Activated CD4-positive, alpha-beta T cell treated with anti-CD3 and anti-CD28 coated beads, Interleukin-2, amount 50 U/mL, for 48 hours (primary cell): ENCODE results near the gene CYP26A1.

Source experiments
- DNase-seq, 2 experiments: peaks; one replicate each; pipeline ENCODE4 v3.0.0-alpha.2; 2020

Gene CYP26A1

DNA sequence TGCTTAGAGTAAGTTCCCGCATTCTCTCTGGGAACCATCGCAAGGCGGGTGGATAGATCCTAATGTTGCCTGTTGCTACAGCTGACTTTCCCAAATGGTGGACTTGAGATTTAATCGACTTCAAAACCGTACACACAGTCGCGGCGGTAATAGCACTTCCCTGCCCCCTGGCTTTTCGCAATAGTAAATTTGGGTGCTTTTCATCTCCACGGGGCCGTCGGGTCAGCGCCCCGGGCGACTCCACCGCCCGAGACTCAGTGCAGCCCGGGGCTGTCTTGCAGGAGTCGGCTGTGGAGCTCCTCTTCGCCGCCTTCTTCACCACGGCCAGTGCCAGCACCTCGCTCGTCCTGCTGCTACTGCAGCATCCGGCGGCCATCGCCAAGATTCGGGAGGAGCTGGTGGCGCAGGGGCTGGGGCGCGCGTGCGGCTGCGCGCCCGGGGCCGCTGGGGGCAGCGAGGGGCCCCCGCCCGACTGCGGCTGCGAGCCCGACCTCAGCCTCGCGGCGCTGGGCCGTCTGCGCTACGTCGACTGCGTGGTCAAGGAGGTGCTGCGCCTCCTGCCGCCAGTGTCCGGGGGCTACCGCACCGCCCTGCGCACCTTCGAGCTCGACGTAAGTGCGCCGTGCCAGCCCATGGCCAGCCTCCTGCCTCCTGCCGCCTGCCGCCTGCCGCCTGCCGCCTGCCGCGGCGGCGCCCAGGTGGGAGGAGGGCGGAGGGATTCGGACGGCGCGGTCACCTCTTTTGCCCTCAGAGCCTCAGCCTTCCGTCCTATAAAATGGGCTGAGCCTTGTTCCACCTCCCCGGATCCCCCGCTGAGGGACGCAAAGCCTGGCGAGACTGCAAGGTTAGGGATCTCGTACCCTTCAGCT, 7.8 kb upstream of the CYP26A1 start:
- DNase-seq = no peak

DNA sequence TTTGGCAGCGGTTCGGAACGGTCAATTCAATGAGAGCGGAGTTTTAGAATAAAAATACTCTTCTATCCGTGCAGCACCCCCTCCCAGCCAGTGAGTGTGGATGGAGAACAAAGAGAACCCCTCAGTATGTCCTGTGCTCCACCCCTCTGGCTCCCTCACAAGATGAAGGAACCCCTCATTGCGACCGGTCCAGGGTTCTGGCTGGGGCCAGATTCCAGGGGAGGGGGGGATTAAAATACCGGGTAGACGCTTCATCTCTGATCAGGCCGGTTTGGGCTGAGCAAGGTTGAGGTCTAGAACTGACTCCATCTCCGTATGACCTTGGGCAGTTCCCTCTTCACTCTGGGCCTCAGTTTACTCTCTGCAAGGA, 7.2 kb upstream of the CYP26A1 start:
- DNase-seq = no peak

DNA sequence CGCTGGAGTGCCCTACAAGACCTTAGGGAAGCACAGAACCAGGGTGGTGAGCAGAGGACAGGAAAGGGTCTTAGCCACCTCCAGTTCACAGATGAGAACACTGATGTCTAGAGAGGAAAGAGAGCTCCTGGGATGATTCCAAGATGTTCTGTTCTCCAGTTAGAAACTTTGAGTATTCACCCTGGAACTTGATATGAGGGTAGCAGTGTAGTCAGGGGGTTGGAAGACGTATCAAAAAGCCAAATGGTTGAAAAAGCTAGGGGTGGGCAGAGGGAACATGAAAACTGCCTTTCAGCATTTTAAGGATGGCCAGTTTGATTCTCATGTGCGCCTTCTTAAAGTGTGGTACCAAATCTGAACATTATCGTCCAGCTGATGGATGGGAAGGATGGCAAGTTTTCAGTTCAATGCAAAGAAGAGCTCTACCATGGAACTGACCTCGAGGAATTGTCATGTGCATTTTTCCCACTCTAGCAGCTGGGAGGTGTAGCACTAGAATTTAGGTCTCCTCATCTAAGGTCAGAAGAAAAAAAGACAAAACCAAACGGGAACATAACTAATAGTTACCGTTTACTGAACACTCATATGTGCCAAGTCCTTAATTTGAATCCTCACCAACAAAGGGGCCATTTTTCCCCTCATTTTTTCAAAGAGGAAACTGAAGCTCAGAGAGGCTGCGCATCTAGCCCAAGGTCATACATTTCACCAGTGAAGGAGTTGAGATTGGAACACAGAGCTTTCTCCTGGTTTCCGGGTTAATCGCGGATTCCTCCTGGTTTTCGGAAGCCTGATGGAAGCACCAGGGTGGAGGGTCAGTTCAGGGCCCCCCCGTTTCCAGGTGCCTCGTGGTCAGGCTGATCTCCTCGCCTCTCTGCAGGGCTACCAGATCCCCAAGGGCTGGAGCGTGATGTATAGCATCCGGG, 6.0 kb upstream of the CYP26A1 start:
- DNase-seq = no peak

DNA sequence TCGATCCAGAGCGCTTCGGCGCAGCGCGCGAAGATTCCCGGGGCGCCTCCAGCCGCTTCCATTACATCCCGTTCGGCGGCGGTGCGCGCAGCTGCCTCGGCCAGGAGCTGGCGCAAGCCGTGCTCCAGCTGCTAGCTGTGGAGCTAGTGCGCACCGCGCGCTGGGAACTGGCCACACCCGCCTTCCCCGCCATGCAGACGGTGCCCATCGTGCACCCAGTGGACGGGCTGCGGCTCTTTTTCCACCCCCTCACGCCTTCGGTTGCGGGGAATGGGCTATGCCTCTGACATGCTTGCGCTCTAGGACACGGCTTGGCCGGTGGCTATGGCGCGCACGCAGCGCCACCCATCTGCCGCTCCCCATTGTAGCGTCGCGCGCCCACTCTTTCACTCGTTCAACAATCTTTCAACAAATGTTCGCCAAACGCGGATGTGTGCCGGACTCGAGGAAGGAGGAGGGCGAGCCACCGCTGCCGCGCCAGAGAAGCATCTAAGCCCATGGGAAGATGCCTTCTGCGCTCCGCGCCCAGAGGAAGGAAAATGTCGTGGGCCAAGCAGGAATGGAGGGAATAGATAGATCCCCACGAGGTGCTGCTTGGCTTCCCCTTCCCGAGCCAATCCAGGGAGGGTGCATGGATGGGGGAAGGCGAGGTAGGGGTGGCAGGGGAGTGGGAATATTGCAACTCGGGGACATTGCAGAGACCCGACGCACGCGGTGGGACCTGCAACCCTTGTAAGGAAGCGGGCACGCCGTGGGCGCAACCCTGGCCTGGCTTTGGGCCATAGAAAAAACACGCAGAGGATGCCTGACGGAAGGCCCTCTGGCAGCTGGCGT, 5.1 kb upstream of the CYP26A1 start:
- no peak for DNase-seq

DNA sequence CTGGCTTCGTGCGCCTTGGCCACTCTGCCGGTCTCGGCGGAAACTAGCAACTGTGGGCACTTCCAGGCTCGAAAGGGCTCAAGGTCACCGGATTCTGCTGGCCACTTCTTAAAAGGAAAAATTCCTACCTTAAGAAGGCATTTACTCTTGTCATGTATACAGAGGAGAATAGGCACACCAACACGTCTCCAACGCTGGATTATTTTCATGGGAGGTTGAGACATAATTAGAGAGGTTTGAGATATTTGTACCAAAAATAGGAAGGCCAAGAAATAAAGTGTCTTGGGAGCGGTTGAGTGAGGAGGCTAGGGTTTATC, 4.5 kb upstream of the CYP26A1 start:
- no peak for DNase-seq

DNA sequence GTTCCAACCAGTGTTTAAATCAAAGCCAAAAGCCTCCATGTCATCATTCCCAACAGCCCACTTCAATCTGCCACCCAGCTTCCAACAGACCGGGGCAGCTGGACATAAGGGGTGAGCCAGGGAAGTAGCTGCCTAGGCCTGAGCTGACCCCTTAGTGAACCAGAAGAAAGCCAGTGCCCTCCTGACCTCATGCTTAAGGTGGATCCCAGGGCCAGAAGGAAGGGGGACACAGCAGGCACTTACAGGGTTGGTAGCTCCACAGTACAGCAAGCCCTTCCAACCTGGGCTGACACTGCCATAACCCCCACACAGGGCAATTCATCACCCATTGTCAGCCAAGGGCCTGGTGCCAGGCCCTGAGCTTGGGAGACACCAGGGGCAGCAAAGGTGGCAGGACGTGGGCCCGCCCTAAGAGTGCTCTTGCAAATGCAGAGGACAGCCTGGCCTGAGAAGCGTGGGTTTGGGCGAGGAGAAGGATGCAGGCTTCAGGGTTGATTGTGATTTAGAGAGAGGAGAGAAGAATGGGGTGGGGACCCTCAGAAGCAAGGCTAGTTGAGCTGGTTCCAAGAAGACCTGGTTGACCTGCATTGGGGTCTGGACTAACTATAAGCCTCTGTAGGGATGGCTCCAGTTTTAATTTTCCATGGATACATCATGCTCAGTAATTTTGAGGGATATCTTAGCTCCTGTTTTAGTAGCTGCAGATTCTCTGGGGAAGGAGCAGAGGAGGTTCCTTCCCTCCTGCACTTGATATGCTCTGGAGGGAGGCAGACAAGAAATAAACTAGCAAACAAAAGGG, 3.1 kb upstream of the CYP26A1 start:
- no peak for DNase-seq

DNA sequence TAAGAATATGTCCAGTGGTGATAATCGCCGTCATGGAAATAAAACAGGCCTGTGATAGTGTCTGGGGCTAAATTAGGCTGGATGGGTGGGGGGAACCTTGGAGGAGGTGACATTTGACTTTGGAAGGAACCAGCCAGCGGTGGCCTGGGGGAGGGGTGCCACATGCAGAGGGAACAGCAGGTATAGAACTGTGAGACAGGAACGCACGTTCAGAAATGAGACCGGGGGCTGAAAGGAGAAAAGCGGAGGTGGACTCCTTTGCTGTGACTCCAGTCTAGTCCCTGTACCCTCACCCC, 2.6 kb upstream of the CYP26A1 start:
- no peak for DNase-seq

DNA sequence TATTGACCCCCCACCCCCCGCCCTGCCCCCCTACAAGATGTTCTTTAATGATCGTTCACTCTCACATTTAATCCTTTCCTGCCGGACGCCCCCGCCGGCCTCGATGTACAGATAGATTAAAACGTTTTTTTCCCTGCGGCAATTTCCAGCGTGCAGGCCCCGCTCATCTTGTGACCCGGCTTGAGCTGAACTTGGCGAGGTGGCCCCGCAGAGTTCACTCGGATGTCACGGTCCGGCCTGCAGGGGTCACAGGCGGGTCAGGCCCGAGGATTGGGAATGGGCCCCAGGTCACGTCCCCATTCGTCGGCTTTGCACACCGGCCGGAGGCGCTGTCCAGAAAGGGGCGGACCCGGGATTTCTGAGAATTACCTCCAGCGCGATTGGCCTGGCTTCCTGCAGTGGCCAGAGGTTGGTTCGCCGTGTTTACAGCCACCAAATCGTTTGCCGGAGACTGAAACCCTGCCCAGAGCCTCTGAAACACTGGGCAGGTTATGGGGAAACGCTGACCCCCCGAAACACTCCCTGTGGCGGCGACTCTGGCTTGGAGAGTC, 1.9 kb upstream of the CYP26A1 start:
- no peak for DNase-seq

DNA sequence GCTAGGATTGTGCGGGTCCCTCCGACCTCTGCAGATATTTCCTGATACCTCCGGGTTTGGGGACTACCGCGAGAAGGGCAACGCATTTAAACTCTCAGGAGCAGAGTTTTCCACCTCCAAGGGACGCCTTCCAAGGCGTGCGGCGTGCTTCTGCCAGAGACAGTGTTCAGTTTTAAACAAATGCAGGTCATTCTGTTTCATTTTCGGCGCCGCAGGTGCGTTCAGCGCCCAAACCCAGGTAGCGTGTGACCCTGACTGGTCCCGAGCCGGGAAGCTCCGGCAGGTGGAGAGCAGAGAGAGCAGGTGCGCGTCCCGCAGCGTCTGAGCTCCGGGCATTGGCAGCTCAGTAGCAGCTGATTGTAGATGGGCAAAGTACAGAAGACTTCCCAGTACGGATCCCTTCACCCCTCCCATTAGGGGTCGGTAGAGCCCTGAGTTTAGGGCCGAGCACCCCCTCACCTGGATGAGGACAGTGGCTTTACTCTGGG, 1.4 kb upstream of the CYP26A1 start:
- no peak for DNase-seq

DNA sequence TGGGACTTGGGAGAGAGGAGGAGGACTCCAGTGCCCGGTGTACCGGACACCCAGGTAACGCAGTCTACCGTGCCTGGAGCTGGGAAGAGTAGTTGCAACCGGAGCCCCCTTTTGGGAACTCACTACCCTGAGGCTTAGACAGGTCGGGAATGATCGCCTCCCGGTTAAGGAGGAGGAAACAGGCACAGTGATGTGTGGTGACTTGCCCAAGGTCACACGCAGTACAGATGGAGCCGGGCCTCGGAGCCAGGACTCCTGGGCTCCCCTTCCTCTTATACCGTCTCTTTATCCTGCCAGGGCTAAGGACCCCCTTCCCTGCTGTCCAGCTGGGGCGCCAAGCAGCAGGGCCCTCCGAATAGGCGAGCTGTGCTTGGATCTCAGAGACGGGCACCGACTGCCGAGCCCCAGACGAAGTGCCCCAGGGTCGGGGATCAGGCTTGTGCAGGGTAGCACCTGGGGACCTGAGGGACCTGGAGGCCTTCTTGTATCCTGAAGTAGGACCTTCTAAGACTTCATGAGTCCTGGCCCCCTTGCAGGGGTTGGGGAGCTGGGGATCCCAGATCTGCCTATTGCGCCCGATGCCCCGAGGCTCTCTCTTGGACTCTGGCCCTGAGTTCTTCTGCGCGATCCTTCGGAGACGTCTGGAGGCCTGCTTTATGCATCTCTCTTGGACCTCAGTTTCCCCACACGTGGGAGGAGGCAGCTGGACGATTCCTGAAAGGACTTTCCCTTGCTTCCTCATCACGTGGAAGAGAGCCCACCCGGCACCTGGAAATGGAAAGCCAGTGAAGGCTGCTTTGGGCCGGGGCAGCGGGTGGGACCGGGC, 767 bp upstream of the CYP26A1 start:
- peak in 1 of 2 experiments; percentile 29 for DNase-seq

DNA sequence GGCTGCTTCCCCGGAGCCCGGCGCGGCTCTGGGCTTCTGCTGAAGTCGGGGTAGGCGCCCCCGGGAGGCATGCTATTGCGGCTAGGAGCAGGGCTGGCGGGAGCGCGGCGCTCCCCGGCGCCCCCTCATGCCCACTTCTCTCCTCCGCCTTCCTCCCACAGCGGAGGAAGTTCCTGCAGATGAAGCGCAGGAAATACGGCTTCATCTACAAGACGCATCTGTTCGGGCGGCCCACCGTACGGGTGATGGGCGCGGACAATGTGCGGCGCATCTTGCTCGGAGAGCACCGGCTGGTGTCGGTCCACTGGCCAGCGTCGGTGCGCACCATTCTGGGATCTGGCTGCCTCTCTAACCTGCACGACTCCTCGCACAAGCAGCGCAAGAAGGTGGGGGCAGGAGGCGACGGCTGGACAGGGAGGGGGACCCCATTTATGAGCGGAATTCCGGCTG, 479 bp downstream of the CYP26A1 start:
- no peak for DNase-seq

DNA sequence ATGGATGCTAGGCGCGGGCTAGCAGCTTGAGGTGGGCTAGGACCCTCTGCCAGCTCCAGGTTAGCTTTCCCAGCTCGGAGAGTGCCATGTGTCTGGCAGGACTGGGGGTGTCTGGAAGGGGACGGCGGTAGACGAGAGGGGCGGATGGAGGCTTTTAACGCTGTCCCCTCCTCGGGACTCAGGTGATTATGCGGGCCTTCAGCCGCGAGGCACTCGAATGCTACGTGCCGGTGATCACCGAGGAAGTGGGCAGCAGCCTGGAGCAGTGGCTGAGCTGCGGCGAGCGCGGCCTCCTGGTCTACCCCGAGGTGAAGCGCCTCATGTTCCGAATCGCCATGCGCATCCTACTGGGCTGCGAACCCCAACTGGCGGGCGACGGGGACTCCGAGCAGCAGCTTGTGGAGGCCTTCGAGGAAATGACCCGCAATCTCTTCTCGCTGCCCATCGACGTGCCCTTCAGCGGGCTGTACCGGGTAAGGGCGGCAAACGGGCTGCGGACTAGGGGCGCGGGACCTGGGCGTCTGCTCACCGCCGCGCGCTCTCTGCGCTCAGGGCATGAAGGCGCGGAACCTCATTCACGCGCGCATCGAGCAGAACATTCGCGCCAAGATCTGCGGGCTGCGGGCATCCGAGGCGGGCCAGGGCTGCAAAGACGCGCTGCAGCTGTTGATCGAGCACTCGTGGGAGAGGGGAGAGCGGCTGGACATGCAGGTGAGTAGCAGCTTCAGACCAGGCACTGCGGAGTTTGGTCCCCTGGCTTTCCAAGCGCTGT, 1.1 kb downstream of the CYP26A1 start:
- DNase-seq = peak in 1 of 2 experiments; percentile 23

DNA sequence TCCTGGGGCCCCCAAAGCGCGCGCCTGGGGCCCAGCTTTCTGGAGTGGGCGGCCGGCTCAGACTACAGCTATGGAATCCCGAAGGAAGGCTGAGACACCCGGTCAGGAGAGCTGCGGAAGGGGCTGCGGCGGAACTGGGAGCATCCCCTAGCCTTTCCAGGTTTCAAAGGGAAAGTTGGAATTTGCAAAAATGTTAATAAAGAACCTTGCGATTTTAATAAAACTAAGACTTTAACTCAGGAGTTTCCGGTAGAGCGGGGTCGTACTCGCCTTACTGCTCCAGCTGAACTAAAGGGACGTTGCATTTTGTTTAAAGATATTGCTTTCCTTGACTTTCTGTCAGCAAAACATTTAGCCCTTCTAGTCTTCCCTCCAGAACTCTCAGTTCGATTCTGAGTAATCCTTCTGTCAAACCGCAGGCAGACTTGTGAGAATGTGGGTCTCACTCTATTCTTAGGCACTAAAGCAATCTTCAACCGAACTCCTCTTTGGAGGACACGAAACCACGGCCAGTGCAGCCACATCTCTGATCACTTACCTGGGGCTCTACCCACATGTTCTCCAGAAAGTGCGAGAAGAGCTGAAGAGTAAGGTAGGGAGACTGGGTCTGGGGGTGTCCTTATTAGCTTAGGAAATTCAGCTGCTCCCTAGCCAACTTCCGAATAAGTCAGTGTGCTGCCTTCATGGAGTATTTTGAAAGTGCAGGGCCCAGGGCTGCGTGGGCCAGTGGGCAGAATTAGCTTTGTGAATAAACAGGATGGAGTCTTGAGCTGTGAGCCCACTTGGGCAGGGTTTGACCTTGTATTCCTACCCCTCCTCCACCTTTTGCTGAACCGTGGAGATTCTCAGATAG, 1.9 kb downstream of the CYP26A1 start:
- no peak for DNase-seq

DNA sequence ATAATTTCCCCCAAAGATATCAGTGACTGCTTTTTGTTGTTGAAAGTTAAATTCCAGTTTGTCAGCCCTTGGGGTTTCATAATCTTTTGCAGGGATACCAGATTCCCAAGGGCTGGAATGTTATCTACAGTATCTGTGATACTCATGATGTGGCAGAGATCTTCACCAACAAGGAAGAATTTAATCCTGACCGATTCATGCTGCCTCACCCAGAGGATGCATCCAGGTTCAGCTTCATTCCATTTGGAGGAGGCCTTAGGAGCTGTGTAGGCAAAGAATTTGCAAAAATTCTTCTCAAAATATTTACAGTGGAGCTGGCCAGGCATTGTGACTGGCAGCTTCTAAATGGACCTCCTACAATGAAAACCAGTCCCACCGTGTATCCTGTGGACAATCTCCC, 3.2 kb downstream of the CYP26A1 start:
- DNase-seq = no peak

DNA sequence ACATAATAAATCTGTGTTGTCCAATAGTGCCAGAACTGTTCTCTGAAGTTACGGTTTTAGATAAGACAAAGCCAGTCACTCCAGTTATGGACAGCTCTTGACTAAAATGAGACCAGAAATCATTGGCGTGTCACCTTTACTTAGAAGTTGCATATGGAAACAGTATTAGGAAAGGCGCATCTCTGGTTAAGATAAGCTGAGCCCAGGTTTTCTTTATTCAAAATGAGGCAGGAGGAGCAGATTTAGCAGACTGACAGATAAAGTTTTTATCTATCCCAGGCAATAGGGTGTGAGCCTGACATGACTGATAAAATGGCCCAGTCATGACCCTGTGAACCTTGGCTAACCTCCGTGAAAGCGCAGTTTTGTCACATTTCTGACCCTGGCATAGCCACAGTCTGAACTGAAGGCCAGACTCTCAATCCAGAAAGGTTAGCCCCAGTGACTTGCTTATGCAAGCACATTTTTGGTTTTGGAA, 4.2 kb downstream of the CYP26A1 start:
- DNase-seq = no peak

DNA sequence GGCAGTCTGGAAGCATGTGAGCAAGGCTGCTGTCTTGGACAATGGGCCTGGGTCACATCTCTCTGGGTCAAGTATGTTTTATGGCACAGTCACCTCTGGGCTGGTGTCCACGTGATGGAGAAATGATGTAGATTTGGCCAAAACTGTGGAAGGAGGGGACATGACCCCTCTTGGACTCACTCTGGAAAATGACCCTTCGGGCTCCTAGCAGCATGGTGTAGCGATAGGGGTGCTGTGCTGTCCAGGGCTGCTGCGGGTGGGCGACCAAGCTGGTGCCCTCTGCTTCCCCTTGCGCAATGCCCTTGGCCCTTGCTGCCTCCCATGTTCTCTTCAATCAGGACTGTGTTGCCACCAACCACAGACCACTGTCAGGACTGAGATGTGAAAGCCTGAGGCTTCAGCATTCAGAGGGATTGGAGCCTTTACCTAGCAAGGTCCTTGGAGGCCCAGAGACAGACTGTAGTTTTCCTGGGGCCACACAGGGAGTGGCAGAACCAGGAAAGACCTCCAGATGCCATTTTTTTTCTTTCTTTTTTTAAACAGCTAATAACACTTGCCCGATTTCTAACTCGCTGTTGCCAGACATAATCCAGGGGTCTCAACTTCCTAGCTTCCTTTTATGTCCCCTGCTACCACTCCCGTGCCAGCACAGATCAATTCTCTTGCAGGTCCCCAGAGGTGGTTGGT, 6.1 kb downstream of the CYP26A1 start:
- DNase-seq = no peak

DNA sequence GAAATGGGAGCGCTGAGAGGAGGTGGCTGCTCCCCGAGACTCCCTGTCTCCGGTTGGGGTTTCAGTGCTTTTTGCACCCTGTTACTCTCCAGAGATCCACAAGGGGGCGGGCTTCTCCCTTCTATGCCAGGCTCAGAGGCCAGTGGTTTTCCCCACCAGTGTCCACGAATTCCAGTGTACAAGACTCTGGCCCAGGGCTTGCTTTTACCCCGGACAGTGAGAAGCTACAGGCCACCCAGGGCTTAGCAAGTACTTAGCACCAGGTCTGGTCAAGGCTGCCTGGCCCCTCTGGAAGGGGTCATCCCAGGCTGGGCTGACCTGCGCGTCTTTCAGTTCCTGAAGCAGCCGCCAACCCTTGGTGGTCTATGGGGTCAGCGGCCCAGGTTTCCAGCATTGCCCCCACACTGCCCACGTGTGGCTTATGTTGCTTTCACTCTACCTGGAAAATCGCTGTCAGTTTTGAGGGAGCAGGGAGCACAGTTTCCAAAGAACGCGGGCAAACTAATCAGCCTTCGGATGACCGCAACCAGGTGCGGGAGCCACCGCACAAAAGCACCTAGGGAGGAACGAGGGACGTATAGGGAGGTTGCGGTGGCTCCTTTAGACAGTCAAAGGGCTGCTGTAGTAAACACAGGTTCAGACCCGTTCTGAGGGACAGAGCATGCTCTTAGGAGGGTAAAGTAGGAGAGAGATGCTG, 6.8 kb downstream of the CYP26A1 start:
- peak; percentile 57 to 61 for DNase-seq

DNA sequence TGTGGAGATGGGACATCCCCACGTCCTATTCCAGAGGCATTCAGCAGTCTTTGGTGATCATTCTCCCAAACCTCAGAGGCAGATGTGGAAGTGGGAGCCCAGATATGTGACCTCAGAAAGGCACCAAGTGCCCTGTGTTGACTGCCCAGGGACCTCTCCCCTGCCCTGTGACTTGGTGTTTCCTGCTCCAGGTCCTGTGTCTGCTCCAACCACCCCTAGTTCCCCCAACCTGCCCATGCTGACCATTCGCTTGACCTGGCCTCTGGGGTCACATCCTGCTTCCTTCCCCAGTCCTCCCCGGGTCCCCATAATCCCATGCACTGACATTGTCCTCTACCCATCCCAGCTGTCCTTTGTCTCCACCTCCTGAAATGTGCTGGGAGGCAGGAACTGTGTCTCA, 7.6 kb downstream of the CYP26A1 start:
- DNase-seq = no peak
